H1 (cell line): ENCODE results near the gene TERC. TPM values are rescaled to one million over a fixed set of nuclear protein-coding genes. Genes with fewer than 3 reads are reported as not detected.

ENCODE experiments used
- CHD7 ChIP-seq: fragments of 300-600 bp; sonication (generic); IDR thresholded peaks from 2 replicates; pipeline ENCODE4 v1.7.1; 2012; ENCODE audit warnings: low read length, moderate library complexity, mild to moderate bottlenecking, inconsistent platforms; ENCODE audit not compliant: insufficient replicate concordance
- NANOG ChIP-seq: IDR thresholded peaks from 2 replicates; pipeline ENCODE4 v1.6.1; 2011; ENCODE audit warnings: low read length, low read depth, mild to moderate bottlenecking, inconsistent platforms; ENCODE audit not compliant: insufficient read depth, poor library complexity, severe bottlenecking
- polyA plus RNA-seq, 7 experiments: library from polyadenylated mRNA; depleted of rRNA in 3 of 7; stranded (reverse) in 5 of 7; unstranded in 2 of 7; fragments of >200 nt in 5 of 7; fragments of 200-250 nt in 2 of 7; gene quantifications; 1 replicate in 5 of 7; 2 replicates in 1 of 7; 4 replicates in 1 of 7; pipeline versions ENCODE4 v1.2.1 to v1.2.3, GENCODE V29; 2011 to 2013; ENCODE audit warnings: missing spikeins in 2 of 7, mixed read lengths in 2 of 7
- total RNA-seq: library from RNA; stranded (reverse); fragmentation: NEBNext Ultra II Directional; extraction: Animal tissue kit (Norgen Biotek cat#: 25700); gene quantifications from 2 replicates; pipeline ENCODE4 v1.2.1, GENCODE V29; 2021

The TERC gene
- total and polyA plus RNA-seq, 2 of the 8 experiments (the other 6 are each of a cell fraction or from before 2014, with no cell fraction given): 2.3 to 17.0 TPM

GRCh38 chr3:169739067-169739466 lies 25.8 kb downstream of the TERC start (continued):
- peak; percentile 50 for TF ChIP-seq CHD7
- TF ChIP-seq NANOG: no peak
- TF ChIP-seq, all 59 proteins: peak for 1
